ENCODE measurements around the gene CRYGA. TPM values are rescaled to one million over a fixed set of nuclear protein-coding genes. Genes with fewer than 3 reads are reported as not detected.
"Not testable (repeated sequence)": the region's sequence is repeated elsewhere in the genome, so short reads cannot be mapped to it uniquely, and the experiment has no call there.

The CRYGA gene
- total RNA-seq, 1 donor from 2014 or later: not detected

DNA sequence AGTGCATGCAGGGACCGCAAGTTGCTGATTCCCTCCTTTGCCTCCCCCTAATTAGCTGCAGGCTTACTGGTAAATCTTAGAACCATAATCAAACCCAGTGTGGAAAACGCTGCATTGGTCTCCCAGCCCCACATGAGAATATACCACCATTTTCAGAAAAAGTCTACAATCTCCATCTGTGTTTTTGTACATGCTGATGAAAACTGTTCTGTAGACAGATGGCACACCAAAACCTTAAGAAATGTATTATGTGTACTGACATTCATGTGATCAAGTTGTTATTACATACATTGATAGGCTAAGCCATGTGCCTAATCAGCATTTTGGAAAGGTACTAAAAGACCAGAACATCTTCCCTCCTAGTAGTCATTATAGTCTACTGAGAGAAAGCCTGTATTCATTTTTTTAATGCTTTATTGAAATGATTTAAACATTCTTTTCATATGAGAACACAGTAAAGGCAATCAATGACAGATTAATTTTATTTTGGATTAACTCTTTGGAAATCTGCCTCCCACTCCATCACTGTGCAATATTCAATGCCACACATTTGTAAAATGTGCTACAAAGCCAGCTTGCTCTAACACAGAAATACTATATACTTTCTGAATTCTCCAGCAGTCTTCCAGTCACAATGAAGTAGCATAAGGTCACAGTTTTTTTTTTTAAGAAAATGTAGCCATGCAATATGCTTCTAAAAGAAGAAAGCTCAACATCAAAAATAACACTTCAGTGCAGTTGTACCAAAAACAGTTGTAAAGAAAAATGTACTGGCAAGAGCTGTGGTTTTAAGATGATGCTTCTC lies 1.8 kb upstream of the CRYGA start:
- no peak for DNase-seq (ENCODE audit: low read depth in 2 of 2)

- no peak for DNase-seq (ENCODE audit: low read depth in 2 of 2)
Observed at GRCh38 chr2:208156439-208156838, 7.0 kb downstream of the CRYGA start.

- DNase-seq (ENCODE audit: low read depth in 2 of 2): no peak
Observed at GRCh38 chr2:208153156-208153555, 10.2 kb downstream of the CRYGA start.

DNA sequence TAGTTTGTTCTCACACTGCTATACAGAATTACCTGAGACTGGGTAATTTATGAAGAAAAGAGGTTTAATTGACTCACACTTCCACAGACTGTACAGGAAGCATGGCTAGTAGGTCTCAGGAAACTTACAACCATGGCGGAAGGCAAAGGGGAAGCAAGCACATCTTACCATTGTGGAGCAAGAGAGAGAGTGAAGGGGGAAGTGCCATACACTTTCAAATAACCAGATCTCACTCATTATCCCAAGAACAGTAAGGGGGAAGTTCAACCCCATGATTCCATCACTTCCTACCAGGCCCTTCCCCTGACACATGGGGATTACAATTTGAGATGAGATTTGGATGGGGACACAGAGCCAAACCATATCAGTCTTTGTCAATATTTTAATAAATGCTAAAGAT lies 12.4 kb downstream of the CRYGA start:
- DNase-seq (ENCODE audit: low read depth in 2 of 2): no peak

DNA sequence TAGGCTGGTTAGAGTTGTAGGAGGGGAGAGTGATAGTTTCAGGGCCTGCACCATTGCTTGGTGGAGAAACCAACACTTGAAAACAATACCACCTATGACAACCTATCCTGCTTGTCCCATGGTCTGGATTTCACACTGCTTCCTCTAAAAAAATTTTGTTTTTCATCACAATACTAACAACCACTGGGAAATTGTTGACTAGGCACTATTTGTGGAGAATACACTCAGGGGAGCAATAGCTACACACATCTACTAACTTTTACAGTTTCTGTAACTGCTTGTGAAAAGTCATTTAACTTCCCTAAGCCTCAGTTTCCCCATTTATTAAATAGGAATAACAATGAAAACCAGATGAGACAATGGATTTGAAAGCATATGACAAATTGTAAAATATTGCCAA lies 13.3 kb downstream of the CRYGA start:
- DNase-seq (ENCODE audit: low read depth in 2 of 2): no peak

DNA sequence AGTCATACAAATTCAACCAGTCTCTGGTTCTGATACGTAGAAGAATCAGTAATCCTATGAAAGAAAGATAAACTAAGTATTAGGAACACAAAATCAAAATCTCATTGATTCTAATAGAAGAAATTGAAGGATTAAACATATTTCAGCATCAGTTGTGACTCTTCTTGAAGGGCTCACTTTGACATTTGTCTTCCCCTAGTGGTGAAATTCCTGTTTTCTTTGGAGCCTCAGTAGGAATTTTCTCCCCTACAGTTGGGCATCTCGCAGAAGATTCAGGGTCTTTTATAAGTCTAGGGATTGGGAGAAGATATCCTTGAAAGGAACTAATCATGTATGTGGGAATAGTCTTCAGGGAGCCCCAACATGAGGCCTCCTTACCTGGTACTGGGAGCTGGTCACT lies 14.6 kb downstream of the CRYGA start:
- DNase-seq (ENCODE audit: low read depth in 2 of 2): no peak

DNA sequence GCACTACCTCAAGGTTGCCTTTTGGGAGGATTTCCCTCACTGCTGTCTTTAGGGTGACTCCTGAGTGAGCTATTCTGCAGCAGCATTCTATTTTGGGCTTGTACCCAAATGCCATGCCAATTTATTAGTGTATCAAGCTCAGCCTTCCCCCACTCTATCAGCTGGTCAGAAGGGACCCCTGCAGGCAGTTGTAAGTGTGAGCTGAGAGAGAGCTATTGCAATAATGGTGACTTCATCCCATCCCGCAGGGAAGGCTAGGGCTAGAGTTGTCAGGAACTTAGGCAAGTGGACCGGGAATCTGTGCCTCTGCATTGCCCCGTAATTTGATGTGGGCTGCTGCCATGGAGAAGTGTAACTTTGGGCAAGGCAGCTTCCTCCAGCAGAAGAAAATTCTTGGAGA lies 15.6 kb downstream of the CRYGA start:
- no peak for DNase-seq (ENCODE audit: low read depth in 2 of 2)

DNA sequence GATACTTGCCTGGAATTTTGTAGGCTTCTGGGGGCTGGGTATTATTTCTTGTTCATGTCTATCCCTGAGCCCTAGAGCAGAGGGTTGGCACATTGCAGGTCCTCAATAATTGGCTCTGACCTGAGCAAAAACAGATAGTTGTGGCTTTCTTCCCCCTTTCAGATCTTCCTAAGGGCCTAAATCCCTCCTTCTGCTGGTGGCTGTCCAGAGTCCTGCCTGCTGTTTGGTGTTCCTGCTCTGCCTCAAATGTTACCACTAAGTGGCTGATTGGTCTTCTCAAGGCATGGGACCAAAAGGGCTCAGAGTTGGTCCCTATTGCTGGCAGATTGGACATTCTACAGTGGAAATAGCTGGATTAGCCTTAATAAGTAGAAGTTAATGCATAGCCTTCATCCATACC lies 16.4 kb downstream of the CRYGA start:
- DNase-seq (ENCODE audit: low read depth in 2 of 2): no peak

- DNase-seq (ENCODE audit: low read depth in 2 of 2): no peak
Observed at GRCh38 chr2:208146006-208146405, 17.4 kb downstream of the CRYGA start, which contains the start of gene CRYGB. CRYGB (minus strand) TSS chr2:208146158; CDS start chr2:208146120, 38 bp downstream.

DNA sequence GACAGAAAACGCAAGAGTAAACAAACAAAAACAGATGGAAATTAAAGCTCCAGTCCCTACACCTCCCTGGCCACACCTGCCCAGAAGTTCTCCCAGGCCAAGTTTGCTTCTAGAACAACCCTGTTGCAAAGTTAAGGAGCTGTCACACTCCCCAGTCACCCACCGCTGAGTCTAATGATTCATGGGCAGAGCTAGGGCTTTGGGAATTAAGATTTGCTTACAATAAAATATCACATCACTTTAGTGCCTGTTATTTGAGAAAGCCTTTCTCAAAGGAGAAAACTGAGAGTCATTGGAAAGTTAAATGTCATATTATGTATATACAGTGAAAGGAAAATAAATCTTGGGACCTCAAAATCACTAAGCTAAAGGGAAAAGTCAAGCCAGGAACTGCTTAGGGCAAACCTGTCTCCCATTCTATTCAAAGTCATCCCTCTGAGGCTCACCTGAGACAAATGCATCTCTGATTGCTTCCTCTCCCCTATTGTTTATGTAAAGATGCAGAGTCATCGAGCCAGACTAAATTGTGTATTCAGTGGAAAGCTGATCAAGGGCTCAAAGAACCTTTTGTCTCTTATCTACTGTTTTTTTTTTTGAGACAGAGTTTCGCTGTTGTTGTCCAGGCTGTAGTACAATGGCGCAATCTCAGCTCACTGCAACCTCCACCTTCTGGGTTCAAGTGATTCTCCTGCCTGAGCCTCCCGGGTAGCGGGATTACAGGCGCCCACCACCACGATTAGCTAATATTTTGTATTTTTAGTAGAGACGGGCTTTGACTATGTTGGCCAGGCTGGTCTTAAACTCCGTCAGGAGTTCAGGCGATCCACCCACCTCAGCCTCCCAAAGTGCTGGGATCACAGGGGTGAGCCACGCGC lies 20.2 kb downstream of the CRYGA start:
- DNase-seq (ENCODE audit: low read depth in 2 of 2): no peak

- peak in 1 of 2 donors; percentile 77 for DNase-seq (ENCODE audit: low read depth in 2 of 2)
Observed at GRCh38 chr2:208142240-208142924, 21.0 kb downstream of the CRYGA start.

GRCh38 chr2:208139447-208139846 lies 23.9 kb downstream of the CRYGA start:
- no peak for DNase-seq (ENCODE audit: low read depth in 2 of 2)

- DNase-seq (ENCODE audit: low read depth in 2 of 2): not testable (repeated sequence)
Observed at GRCh38 chr2:208138334-208138733, 25.1 kb downstream of the CRYGA start.

DNA sequence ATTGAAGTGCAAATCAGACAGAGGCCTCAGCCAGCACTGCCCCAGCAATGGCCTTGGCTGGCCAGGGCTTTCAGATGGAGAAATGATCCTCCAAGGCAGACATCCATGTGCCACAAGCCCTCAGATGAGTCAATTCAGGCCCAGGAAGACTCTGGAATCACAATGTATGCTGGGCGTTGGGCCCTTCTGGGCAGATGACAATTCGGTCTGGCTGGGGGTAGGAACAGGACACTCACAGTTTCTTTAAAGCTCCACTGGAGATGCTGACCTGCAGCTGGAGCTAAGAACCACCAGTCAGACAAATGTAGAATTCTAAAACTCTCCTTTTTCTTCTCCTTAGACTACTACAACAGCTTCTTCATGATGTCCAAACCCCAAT lies 26.7 kb downstream of the CRYGA start:
- DNase-seq (ENCODE audit: low read depth in 2 of 2): no peak

- DNase-seq (ENCODE audit: low read depth in 2 of 2): no peak
Observed at GRCh38 chr2:208135794-208136715, 27.3 kb downstream of the CRYGA start.

DNA sequence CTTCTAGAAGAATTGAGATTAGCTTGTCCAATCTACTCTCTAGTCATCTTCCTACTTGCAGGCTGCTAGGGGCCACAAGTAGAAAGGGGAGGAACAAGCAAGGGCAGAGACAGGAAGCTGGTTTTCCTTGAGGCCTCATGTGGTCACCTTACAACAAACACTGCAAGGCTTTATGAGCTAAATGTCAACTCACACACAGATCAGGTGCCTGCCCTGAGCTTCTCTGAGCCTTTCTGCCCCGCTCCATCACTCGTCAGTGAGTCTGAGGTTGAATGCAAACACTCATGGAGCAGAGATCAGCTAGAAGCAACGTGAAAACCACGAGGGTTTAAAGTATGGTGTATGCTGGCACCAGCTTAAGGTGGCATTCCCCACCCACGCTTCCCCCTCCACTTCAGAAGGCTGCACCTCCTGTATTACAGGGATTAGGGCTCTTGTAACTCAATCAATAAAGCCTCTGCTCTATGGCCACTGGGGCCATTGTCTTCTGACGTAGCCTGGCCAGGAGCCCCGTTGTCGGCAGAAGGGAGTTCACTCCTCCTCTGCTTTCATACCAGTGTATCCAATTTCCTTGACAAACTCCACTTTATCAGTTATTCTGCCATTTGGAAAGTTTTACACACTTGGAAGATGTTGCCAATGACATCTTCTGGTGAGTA lies 28.3 kb downstream of the CRYGA start:
- no peak for DNase-seq (ENCODE audit: low read depth in 2 of 2)

DNA sequence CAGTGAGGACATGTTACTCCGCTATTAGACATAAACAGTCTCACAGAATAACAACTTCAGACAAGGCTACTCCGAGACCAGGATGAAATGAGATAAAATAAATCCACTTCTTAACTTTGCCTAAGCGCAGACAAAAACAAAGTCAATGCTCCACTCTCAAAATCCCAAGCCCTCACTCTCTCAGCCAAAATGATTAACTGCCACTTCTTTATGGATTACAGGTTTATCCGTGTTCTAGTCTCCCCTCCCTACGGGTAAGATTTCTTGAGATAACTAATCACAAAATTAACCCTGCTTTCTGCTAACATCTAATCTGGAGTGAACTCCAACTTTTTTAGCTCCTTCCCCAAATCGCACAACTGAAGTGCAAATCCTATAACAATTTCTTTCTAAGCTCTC lies 32.7 kb downstream of the CRYGA start:
- no peak for DNase-seq (ENCODE audit: low read depth in 2 of 2)

DNA sequence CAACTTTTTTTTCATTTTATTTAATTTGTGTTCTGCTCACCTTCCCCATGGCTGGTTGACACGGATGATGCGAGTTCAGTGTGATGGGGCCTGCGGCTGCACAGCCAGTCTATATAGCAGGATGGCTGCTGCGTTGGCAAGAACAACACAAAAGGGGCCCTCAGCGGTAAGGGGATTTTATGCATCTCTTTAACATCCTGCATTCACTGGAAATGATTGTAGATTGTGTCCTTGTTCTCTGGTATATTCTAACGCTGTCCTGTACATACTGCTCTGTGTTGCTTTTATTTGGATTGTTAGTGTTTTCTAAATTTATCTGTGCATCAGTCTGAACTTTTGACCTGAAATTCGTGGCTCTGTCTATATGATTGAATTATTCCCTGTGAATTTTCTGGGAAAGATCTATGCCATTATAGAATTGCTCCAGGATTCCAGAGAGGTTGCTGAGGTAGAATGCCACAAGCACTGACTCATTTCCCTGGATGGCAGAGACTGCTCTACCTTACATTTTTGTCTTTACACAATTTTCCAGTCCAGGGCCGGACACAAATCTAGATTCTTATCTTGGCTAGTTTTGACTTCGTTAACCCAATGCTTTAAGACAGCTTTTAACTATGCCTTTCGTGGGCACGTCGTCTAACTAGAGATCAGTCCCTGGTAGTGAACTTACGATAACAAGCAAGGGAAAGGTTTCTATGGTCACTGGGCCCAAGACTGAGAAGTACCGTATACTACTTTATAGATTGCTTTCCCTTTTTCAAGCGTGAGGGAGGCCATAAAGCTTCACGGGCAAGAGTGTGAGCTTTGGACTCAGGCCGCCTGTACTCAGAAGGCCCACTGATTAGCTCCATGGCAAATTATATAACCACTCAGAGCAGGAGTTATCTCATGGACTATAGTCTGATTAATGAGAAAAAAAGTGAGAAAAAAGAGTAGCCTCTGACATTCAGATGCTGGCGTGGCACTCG lies 33.4 kb downstream of the CRYGA start, which contains the start of gene CRYGC:
TSS of gene CRYGC (minus strand) at position 85 of the 968 bp plus-strand sequence. CDS start at position 49, 36 bp downstream.
- peak in 1 of 2 donors; percentile 29 for DNase-seq (ENCODE audit: low read depth in 2 of 2)

GRCh38 chr2:208128136-208128535 lies 35.3 kb downstream of the CRYGA start:
- DNase-seq (ENCODE audit: low read depth in 2 of 2): no peak
